T-helper 17 cell (primary cell): Measurements from ENCODE around the gene SPTB. TPM values are rescaled to one million over a fixed set of nuclear protein-coding genes. Genes with fewer than 3 reads are reported as not detected.

ENCODE experiments used
- ATAC-seq: fragments of 150-1000 bp; cut with Tn5 transposase; 2 replicates; pipeline ENCODE4 v1.10.0; 2021; ENCODE audit warnings: mild to moderate bottlenecking, moderate library complexity
- DNase-seq, 3 donors: peaks; one replicate each; pipeline versions ENCODE4 v3.0.0 to v3.0.0-alpha.2; 2020 to 2021
- H3K9me3 ChIP-seq: one replicate; pipeline ENCODE4 v1.7.0; 2013; ENCODE audit warnings: low read length, mild to moderate bottlenecking; ENCODE audit not compliant: control insufficient read depth, poor library complexity, severe bottlenecking
- H3K27ac Mint-ChIP-seq: one replicate; pipeline ENCODE4 v1.8.0; 2022; ENCODE audit warnings: mild to moderate bottlenecking, moderate library complexity, mixed read lengths
- H3K27me3 Mint-ChIP-seq: one replicate; pipeline ENCODE4 v1.8.0; 2022; ENCODE audit warnings: mixed read lengths
- H3K36me3 Mint-ChIP-seq: one replicate; pipeline ENCODE4 v1.8.0; 2022; ENCODE audit warnings: low read depth, mixed read lengths
- H3K4me1 Mint-ChIP-seq: one replicate; pipeline ENCODE4 v1.8.0; 2022; ENCODE audit warnings: mild to moderate bottlenecking, mixed read lengths
- H3K4me3 Mint-ChIP-seq: one replicate; pipeline ENCODE4 v1.8.0; 2022; ENCODE audit warnings: mild to moderate bottlenecking, moderate library complexity, mixed read lengths
- total RNA-seq, 4 donors: library from RNA in 2 of 4; stranded (reverse) in 2 of 4; gene quantifications; one replicate each; pipeline ENCODE4 v1.2.3 and lab custom pipeline; 2022 to 2026

Gene SPTB
- total RNA-seq, 2 donors from 2014 or later = 0.40 to 8.4 TPM

DNA sequence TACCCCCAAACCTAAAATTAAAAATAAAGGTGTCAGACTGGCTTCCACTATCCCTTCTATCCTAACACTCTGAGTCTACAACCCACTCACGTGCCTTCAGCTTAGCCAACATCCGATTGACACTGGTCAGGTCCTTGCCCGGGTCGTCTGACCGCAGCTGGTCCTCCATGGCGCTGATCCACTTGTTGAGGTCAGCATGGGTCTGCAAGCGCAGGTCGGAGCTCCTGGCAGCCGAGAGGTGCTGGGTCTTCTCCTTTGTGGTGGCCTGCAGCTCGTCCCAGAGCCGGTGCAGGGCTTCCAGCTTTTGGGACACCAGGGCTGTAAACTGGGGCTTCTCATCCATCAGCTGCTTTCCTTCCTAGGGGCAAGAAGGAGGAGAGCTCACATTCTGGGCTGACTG lies 97.5 kb downstream of the SPTB start:
- no peak overlapping the region for H3K27ac Mint-ChIP-seq
- no peak for ATAC-seq
- peaks cover 14% of the 10 kb centered on the region for H3K27me3 Mint-ChIP-seq
- no peaks in the 10 kb centered on the region for H3K9me3 ChIP-seq
- no peak overlapping the region for H3K4me3 Mint-ChIP-seq
- peaks cover 2% of the 10 kb centered on the region for H3K4me1 Mint-ChIP-seq
- DNase-seq = no peak
- H3K36me3 Mint-ChIP-seq = no peaks in the 10 kb centered on the region

DNA sequence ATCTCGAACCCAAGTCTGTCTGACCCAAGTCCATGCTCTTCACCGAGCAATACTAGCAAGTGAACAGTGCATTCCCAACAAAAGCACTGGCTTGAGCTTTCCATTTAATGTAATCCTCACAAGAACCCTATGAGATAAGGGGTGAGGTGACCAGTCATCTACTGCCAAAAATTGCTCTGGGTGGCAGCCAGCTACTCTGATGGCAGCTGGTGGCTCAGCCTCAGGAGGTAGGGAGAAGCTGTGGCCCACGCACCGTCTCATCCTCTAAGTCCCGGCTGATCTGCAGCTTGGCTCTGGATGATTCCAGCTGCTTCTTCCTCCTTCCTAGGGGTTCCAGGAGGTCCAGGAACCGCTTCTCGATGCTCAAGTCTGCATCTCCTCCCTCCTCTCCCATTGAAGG lies 100.2 kb downstream of the SPTB start:
- Mint-ChIP-seq H3K27ac (no peak overlapping the region), H3K4me1 (peaks cover 6% of the 10 kb centered on the region), H3K27me3 (peaks cover 13% of the 10 kb centered on the region), H3K36me3 (no peaks in the 10 kb centered on the region), H3K4me3 (no peak overlapping the region)
- DNase-seq (no peak), ATAC-seq (no peak)
- no peaks in the 10 kb centered on the region for H3K9me3 ChIP-seq

DNA sequence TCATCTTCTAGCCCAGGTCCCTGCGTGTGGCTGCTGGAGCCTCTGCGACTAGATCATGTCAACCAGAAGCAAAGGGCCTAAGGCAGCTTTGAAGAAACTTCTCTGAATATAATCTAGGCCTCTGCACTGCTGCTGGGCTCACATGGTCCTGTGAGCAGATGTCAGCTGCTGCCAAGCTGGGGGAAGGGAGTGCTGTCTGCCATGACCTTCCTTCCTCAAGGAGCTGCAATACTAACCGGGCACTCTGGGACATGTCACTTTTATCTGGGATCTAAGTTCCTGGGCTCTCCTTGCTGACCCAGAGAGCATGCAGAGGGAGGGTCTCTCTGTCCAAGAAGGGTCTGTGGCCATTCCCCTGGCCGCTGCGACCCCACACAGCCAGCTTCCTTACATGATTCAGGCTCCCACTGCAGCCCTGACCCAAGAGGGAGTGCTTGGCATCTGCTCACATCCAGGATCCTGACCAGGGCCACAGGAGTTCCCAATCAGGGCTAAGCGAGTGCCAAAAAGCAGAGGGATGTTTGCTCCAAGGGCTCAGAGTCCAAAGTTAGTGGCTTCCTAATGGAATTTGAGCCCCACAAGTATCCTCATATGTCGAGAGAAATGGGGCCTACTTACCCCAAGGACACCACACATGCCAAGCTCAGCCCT lies 101.5 kb downstream of the SPTB start:
- DNase-seq = no peak

DNA sequence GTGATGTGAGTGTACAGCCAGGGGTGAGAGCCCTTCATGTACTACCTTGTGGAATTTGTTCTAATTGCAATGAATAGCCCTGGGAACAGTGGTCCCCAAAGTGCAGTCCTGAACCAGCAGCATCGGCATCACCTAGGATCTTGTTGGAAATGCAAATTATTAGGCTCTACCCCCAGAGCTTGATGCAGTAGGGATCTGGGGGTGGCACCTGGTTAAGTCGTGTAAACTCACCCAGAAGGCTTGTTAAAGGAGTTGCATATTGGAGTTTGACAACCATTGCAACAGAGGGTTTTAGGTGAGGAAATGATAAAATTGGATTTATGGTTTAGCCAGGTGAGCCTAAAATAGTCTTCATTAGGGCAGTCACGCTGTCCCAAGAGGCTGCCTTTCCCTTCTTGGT lies 102.2 kb downstream of the SPTB start:
- no peaks in the 10 kb centered on the region for H3K9me3 ChIP-seq
- ATAC-seq = no peak
- no peak overlapping the region for H3K4me3 Mint-ChIP-seq
- H3K27ac Mint-ChIP-seq = no peak overlapping the region
- H3K36me3 Mint-ChIP-seq = no peaks in the 10 kb centered on the region
- H3K4me1 Mint-ChIP-seq = peaks cover 9% of the 10 kb centered on the region
- DNase-seq = no peak
- H3K27me3 Mint-ChIP-seq = peaks cover 11% of the 10 kb centered on the region

More for the DNA sequence above, 101.5 kb downstream of the SPTB start:
- no peak overlapping the region for H3K4me3 Mint-ChIP-seq
- H3K4me1 Mint-ChIP-seq = peaks cover 8% of the 10 kb centered on the region
- H3K36me3 Mint-ChIP-seq = no peaks in the 10 kb centered on the region
- no peaks in the 10 kb centered on the region for H3K9me3 ChIP-seq
- ATAC-seq = no peak
- peaks cover 13% of the 10 kb centered on the region for H3K27me3 Mint-ChIP-seq
- H3K27ac Mint-ChIP-seq = no peak overlapping the region

DNA sequence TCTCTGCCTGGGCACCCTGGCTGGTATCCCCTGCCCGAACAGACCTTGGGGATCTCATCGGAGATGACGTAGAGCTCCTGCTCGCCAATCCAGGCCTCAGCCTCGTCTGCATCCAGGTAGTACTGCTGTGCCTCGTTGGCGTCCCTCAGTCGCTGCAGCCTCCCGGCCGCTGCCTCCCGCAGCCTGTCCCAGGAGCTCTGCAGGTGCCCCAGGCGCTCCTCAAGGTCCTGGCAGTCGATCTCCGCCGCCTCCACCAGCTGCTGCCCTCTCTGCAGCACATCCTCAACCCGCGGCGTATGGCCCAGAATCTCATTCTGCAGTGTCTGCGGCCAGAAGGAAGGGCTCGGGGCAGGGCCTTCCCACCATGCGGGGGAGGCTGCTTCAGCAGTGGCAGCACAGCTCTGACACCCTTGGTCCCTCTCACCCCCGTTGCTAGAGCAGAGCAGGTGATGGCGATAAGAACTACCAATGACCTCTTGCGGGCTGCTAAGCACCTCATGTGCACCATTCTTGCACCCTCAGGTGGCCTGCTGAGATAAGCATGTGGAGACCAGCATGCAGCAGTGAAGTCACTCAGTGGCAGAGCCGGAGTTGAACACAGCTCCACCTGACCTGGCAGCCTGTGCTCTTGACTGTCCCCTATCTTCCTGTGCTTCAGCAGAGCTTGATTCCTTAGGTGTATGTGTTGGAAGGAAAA lies 104.5 kb downstream of the SPTB start:
- Mint-ChIP-seq H3K27ac (no peak overlapping the region), H3K27me3 (peaks cover 7% of the 10 kb centered on the region), H3K4me1 (peaks cover 20% of the 10 kb centered on the region), H3K36me3 (no peaks in the 10 kb centered on the region), H3K4me3 (no peak overlapping the region)
- no peak for ATAC-seq
- DNase-seq = no peak
- no peaks in the 10 kb centered on the region for H3K9me3 ChIP-seq

DNA sequence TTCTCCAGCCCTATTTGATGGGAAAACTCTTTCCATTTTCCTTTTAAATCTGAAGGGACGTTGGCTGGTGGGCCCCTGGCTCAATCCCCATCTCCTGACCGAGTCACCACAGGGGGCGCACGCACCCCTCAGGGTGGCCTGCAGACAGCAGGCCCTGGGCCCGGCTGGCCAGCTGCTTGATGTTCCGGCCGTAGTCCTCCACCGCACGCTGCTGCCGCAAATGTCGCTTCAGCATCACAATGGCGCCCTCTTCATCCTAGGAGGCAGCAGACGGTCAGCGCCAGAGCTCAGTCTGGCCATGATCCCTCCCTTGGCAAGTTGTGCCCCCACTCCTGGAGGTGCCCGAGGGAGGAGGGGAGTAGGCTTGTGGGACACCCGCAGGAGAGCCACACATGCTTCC lies 105.4 kb downstream of the SPTB start:
- H3K9me3 ChIP-seq = no peaks in the 10 kb centered on the region
- Mint-ChIP-seq H3K27me3 (peaks cover 7% of the 10 kb centered on the region), H3K4me3 (no peak overlapping the region), H3K4me1 (peaks cover 25% of the 10 kb centered on the region), H3K36me3 (no peaks in the 10 kb centered on the region), H3K27ac (no peak overlapping the region)
- ATAC-seq = no peak
- no peak for DNase-seq

DNA sequence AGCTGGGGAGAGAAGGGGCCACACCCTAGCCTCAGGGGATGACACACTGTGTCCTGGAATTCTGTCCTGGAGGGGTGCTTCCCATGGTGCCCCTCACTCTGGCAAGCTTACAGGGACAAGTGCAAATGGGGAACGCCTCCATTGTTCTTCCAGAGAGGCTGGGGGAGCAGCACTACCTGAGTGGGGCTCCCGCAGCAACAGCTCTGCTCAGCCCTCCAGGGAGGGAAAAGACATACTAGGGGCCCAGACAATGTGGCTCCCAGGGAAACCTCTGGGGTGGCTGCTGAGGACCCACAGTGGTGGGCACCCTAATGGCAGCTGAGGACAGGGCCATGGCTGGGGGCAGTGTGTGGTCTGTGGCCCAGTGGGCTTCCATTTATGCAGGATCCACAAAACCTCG lies 106.1 kb downstream of the SPTB start:
- Mint-ChIP-seq H3K36me3 (no peaks in the 10 kb centered on the region), H3K27me3 (peaks cover 7% of the 10 kb centered on the region), H3K4me1 (peaks cover 25% of the 10 kb centered on the region), H3K4me3 (no peak overlapping the region), H3K27ac (no peak overlapping the region)
- ATAC-seq = no peak
- no peak for DNase-seq
- no peaks in the 10 kb centered on the region for H3K9me3 ChIP-seq

DNA sequence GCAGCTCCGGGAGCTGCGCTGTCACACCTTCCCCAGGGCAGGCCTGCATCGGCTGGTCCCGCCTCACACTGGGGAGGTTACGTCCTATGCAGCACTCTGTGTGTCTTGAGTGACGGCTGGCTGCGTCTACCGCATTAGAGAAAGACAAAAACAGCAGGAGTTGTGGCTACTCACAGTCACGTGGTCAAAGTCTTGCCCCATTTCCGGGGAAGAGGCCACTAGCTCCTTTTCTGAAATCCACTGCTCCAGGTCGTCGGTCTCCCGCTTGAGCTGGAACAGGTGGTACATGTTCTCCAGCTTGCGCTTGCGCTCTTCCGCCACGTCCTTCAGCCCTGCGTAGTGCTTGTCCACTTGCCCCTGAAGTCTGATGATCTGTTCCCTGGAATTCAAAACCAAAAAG lies 106.7 kb downstream of the SPTB start:
- Mint-ChIP-seq H3K4me3 (no peak overlapping the region), H3K27ac (no peak overlapping the region), H3K27me3 (peaks cover 7% of the 10 kb centered on the region), H3K36me3 (no peaks in the 10 kb centered on the region), H3K4me1 (peaks cover 25% of the 10 kb centered on the region)
- H3K9me3 ChIP-seq = no peaks in the 10 kb centered on the region
- ATAC-seq (no peak), DNase-seq (no peak)

DNA sequence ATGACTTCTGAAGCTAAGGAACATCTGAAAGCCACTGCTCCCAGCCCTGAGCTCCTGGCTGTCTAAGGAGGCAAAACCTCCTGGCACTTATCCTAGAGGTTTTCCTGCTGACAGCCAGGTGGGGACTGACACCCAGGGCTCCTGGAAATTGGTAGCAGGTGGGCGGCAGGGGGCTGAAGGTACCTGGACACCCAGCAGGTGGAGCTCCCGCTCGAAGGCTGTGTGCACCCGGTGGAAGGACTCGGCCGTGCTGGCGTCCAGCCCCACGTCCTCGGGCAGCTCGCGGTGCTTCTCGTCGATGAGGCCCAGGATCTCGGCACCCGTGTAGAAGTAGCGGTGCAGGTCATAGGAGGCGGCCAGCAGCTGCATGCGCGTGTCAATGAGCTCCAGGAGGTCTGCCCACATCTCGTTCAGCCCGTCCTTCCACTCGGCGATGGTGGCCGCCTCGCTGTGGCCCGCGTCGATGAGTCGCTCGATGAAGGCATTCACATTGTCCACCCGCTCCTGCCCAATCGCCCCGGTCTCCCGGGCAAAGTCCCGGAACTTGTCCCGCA lies 107.2 kb downstream of the SPTB start:
- H3K9me3 ChIP-seq = no peaks in the 10 kb centered on the region
- DNase-seq (no peak), ATAC-seq (no peak)
- Mint-ChIP-seq H3K36me3 (no peaks in the 10 kb centered on the region), H3K4me3 (no peak overlapping the region), H3K27me3 (peaks cover 7% of the 10 kb centered on the region), H3K4me1 (peaks cover 25% of the 10 kb centered on the region), H3K27ac (no peak overlapping the region)

DNA sequence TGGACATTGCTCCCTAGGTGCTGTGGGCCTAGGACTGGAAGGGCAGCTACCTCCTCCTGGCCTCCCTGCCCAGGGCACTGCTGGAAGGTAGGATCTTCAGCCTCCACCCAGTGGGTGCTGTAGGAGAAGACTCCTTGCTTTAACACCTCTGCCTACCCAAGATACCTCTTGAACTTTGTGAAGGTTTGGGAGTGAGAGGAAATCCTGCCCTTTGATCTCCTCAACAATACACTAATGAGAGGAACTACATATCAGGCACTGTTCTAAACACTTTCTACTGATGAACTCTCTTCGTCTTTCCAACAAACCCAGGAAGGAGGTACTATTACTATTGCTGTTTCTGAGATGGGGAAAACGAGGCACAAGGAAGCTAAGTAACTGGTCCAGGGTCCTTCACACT lies 108.5 kb downstream of the SPTB start:
- peaks cover 23% of the 10 kb centered on the region for H3K4me1 Mint-ChIP-seq
- no peak for DNase-seq
- peak; percentile 37 for ATAC-seq
- no peaks in the 10 kb centered on the region for H3K9me3 ChIP-seq
- H3K27me3 Mint-ChIP-seq = no peaks in the 10 kb centered on the region
- no peaks in the 10 kb centered on the region for H3K36me3 Mint-ChIP-seq
- no peak overlapping the region for H3K4me3 Mint-ChIP-seq
- peak overlapping the region; percentile 21 for H3K27ac Mint-ChIP-seq

DNA sequence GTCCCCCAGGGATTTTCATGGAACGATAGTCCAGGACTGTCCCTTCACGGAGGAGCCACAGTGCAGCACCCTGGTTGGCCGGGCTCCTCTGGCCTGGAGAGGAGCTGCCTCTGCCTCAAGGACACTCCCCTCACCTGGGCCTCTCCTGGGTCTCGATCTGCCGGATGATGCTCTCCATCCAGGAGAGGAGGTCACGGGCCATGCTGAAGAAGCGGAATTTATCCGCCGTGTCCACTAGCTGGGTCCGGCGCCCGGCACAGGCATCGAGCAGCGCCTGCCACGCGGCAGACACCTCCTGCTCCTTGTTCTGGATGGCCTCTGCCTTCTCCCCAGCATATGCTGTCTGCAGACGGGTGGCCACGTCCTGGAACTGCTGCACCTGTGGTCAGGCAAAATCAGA lies 109.0 kb downstream of the SPTB start:
- H3K9me3 ChIP-seq = no peaks in the 10 kb centered on the region
- Mint-ChIP-seq H3K27ac (peak overlapping the region; percentile 21), H3K36me3 (no peaks in the 10 kb centered on the region), H3K4me1 (peaks cover 25% of the 10 kb centered on the region), H3K4me3 (no peak overlapping the region), H3K27me3 (no peaks in the 10 kb centered on the region)
- DNase-seq (no peak), ATAC-seq (no peak)

DNA sequence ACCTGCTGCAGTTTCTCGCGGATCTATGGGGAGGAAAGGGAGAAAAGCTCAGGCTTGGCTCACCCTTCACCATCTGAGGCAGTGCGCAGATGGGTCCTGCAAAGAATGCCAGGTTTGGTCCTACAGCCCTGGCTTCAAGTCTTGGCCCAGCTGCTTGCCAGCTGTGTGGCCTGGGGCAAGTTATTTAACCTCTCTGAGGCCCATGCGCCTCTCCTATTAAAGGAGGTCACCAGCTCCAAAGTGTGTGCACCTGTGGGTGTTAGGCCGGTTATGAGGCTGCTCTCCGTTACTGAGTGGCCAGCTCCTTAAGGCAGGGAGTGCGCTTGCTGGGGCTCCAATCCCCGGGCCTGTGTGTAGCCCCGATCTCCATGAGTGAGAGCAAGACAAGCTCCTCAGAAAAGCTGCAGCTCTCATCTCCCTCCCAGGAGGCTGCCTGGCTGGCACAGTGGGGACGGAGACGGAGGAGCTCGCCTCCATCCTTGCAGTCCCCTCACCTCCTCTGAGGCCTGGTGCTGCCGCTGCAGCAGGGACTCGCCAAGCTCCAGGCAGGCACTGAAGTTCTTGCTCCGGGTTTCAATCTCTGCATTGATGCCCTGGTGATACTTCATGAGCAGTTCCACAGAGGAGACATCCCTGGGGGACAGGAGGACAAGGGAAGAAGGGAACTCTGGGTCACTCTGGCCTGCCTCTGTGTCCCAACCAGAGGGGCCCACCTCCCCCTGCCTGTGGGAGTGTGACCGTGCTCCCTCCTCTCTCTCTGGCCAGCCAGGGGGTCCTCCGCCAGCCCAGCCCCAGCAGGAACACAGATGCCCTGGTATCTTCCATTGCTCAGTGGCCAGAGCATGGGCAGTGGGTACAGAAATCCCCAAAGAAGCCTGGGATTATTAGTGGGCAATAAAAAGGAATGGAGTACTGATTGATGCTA lies 110.3 kb downstream of the SPTB start:
- H3K4me1 Mint-ChIP-seq = peaks cover 32% of the 10 kb centered on the region
- H3K27ac Mint-ChIP-seq = peak overlapping the region; percentile 75
- H3K36me3 Mint-ChIP-seq = no peaks in the 10 kb centered on the region
- H3K9me3 ChIP-seq = no peaks in the 10 kb centered on the region
- no peak for ATAC-seq
- no peak for DNase-seq
- H3K27me3 Mint-ChIP-seq = no peaks in the 10 kb centered on the region
- H3K4me3 Mint-ChIP-seq = no peak overlapping the region

DNA sequence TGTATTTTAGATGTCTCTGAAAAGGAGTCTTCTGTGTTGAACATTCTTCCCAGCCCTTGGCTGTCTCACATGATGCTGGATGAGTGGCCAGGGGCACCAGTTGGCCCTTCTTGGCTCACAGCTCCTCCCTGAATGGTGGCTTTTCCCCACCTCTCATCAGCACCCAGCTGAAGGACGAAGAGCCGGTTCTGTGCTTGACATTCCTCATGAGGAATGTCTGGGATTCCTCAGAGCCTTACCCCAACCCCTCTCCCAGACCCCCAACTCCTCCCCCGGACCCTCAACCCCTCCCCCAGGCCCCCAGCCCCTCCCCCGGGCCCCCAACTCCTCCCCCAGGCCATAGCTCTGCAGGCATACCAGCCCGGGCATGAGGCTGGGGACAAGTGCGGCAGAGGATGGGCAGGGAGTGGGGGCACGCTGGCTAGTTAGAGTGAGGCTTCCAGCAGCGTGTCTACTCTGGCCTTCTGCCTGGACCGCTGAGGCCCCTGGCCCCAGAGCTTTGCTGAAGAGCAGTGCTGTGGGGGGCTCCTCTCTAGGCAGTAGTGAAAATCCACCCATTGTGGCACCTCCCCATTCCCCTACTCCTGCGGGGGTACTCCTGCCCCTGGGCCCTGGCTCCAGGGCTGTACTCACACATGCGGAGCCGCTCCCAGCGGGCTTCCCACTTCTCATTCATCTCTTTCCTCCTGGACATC lies 111.2 kb downstream of the SPTB start:
- H3K4me3 Mint-ChIP-seq = no peak overlapping the region
- DNase-seq (no peak), ATAC-seq (no peak)
- H3K27ac Mint-ChIP-seq = no peak overlapping the region
- H3K9me3 ChIP-seq = no peaks in the 10 kb centered on the region
- H3K4me1 Mint-ChIP-seq = peaks cover 39% of the 10 kb centered on the region
- H3K27me3 Mint-ChIP-seq = no peaks in the 10 kb centered on the region
- H3K36me3 Mint-ChIP-seq = no peaks in the 10 kb centered on the region
